Keratinocyte (primary cell): ENCODE data around the gene PPP1R12C. TPM values are rescaled to one million over a fixed set of nuclear protein-coding genes. Genes with fewer than 3 reads are reported as not detected.

Experiments used
- DNase-seq: peaks from one replicate; pipeline ENCODE4 v3.0.0-alpha.2; 2011; ENCODE audit warnings: low read depth, missing footprints, low spot score
- FAIRE-seq: peaks from 2 replicates; lab custom pipeline; 2011; peaks lifted over from hg19 to GRCh38; lab: Jason Lieb, UNC
- H2AFZ ChIP-seq: 2 replicates; pipeline ENCODE4 v1.6.0; 2012; ENCODE audit warnings: low read length, control low read depth, inconsistent platforms; ENCODE audit not compliant: control insufficient read depth
- H3K27ac ChIP-seq: 2 replicates; pipeline ENCODE4 v1.5.1; 2011; ENCODE audit warnings: low read length; ENCODE audit not compliant: control insufficient read depth, insufficient read depth
- H3K27me3 ChIP-seq: 3 replicates; pipeline ENCODE4 v1.6.0; 2011; ENCODE audit warnings: low read length; ENCODE audit not compliant: control insufficient read depth, insufficient read depth; ENCODE audit errors: extremely low read depth
- H3K36me3 ChIP-seq, 2 experiments: 2 replicates in 1 of 2; 3 replicates in 1 of 2; pipeline ENCODE4 v1.5.1; 2011; ENCODE audit warnings: low read length in 2 of 2, mild to moderate bottlenecking in 1 of 2; ENCODE audit not compliant: control insufficient read depth in 2 of 2, insufficient read depth in 2 of 2; ENCODE audit errors: extremely low read depth in 1 of 2
- H3K4me1 ChIP-seq: 3 replicates; pipeline ENCODE4 v1.5.1; 2011; ENCODE audit warnings: low read length; ENCODE audit not compliant: control insufficient read depth, insufficient read depth; ENCODE audit errors: extremely low read depth
- H3K4me2 ChIP-seq: 3 replicates; pipeline ENCODE4 v1.6.0; 2011; ENCODE audit warnings: low read depth, low read length; ENCODE audit not compliant: control insufficient read depth, insufficient read depth; ENCODE audit errors: extremely low read depth
- H3K4me3 ChIP-seq, 3 experiments: fragments of 200-600 bp in 1 of 3; sonication (generic) in 1 of 3; 2 replicates in 2 of 3; 3 replicates in 1 of 3; pipeline ENCODE4 v1.5.1; 2011 to 2016; ENCODE audit warnings: low read length in 3 of 3, mild to moderate bottlenecking in 3 of 3, control low read depth in 2 of 3, inconsistent platforms in 1 of 3, low read depth in 1 of 3, mixed read lengths in 1 of 3, mixed run types in 1 of 3, moderate library complexity in 1 of 3; ENCODE audit not compliant: control insufficient read depth in 2 of 3, insufficient read depth in 2 of 3; ENCODE audit errors: extremely low read depth in 1 of 3
- H3K79me2 ChIP-seq: 2 replicates; pipeline ENCODE4 v1.6.0; 2012; ENCODE audit warnings: low read length; ENCODE audit not compliant: control insufficient read depth, insufficient read depth
- H3K9ac ChIP-seq: 3 replicates; pipeline ENCODE4 v1.6.0; 2011; ENCODE audit warnings: low read length; ENCODE audit not compliant: control insufficient read depth, insufficient read depth; ENCODE audit errors: extremely low read depth
- H3K9me1 ChIP-seq: 3 replicates; pipeline ENCODE4 v1.6.0; 2011; ENCODE audit warnings: low read length; ENCODE audit not compliant: control insufficient read depth, insufficient read depth; ENCODE audit errors: extremely low read depth
- H3K9me3 ChIP-seq: 2 replicates; pipeline ENCODE4 v1.5.1; 2012; ENCODE audit warnings: low read depth, low read length; ENCODE audit not compliant: control insufficient read depth
- H4K20me1 ChIP-seq: 3 replicates; pipeline ENCODE4 v1.6.0; 2011; ENCODE audit warnings: low read length; ENCODE audit not compliant: control insufficient read depth, insufficient read depth; ENCODE audit errors: extremely low read depth
- EZH2 ChIP-seq: IDR thresholded peaks from one replicate; pipeline ENCODE4 v1.6.1; 2012; ENCODE audit warnings: inconsistent platforms, mild to moderate bottlenecking, low read length, moderate library complexity
- dilution Hi-C: fragments of 300-500 bp; cut with MboI; formaldehyde crosslinking; loops from one replicate; pipeline ENCODE4 v1.7.0; 2020; ENCODE audit warnings: low sequenced_read_pairs; ENCODE audit not compliant: extremely low pct_ligation_motif_present
- polyA plus RNA-seq, 5 experiments: library from polyadenylated mRNA; depleted of rRNA in 3 of 5; stranded (reverse) in 3 of 5; stranded (forward) in 1 of 5; unstranded in 1 of 5; fragments of >200 nt; gene quantifications; 1 replicate in 1 of 5; 2 replicates in 3 of 5; 3 replicates in 1 of 5; pipeline versions ENCODE4 v1.2.1 to v1.2.3, GENCODE V29; 2011 to 2012; ENCODE audit warnings: missing spikeins in 2 of 5, low read depth in 1 of 5, low replicate concordance in 1 of 5
- TF ChIP-seq, protein P1 (sequence below), 3 experiments: IDR thresholded peaks in 1 of 3; conservative IDR thresholded peaks in 1 of 3; optimal IDR thresholded peaks in 1 of 3; 2 replicates in 2 of 3; 3 replicates in 1 of 3; pipeline versions ENCODE3 to v1.5.1; 2011; ENCODE audit warnings: low read length in 3 of 3, mild to moderate bottlenecking in 3 of 3, moderate library complexity in 2 of 3, control low read depth in 1 of 3, inconsistent platforms in 1 of 3; ENCODE audit not compliant: insufficient read depth in 2 of 3; ENCODE audit errors: extremely low read depth in 1 of 3

PPP1R12C gene
- polyA plus RNA-seq, 1 donor (not counting 4 experiments of a cell fraction or from before 2014, with no cell fraction given): 24.7 TPM

DNA sequence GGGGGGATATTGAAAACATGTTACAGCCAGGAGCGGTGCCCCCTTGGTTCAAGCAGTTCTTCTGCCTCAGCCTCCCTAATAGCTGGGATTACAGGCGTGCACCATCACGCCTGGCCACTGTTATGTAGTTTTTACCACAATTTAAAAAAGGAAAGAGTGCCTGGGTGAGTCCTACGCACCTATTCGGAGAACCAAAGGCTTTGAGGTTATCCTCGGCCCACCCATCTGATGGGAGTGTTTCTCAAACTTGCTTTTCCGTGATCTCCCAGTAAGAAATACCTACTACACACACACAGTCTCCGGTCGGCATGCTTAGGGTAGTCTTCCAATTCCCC, 75.1 kb downstream of the PPP1R12C start:
- no peak for FAIRE-seq
- DNase-seq: no peak
- H3K4me2 ChIP-seq: no peak overlapping the region
- no peak overlapping the region for H3K9ac ChIP-seq
- H3K36me3 ChIP-seq: peaks cover 7 to 14% of the 10 kb centered on the region in 2 experiments
- H3K4me3 ChIP-seq: no peak overlapping the region
- H3K9me1 ChIP-seq: no peaks in the 10 kb centered on the region
- H3K4me1 ChIP-seq: no peaks in the 10 kb centered on the region
- H3K27ac ChIP-seq: no peak overlapping the region
- no peaks in the 10 kb centered on the region for H3K9me3 ChIP-seq
- no peak overlapping the region for H2AFZ ChIP-seq
- dilution Hi-C loops: no loop called here
- no peaks in the 10 kb centered on the region for H3K79me2 ChIP-seq
- TF ChIP-seq, protein P1, sequence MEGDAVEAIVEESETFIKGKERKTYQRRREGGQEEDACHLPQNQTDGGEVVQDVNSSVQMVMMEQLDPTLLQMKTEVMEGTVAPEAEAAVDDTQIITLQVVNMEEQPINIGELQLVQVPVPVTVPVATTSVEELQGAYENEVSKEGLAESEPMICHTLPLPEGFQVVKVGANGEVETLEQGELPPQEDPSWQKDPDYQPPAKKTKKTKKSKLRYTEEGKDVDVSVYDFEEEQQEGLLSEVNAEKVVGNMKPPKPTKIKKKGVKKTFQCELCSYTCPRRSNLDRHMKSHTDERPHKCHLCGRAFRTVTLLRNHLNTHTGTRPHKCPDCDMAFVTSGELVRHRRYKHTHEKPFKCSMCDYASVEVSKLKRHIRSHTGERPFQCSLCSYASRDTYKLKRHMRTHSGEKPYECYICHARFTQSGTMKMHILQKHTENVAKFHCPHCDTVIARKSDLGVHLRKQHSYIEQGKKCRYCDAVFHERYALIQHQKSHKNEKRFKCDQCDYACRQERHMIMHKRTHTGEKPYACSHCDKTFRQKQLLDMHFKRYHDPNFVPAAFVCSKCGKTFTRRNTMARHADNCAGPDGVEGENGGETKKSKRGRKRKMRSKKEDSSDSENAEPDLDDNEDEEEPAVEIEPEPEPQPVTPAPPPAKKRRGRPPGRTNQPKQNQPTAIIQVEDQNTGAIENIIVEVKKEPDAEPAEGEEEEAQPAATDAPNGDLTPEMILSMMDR (optimal IDR thresholded peaks at IDR 0.05 in 1 of 3, IDR thresholded peaks at IDR 0.05 in 1 of 3, conservative IDR thresholded peaks at IDR 0.05 in 1 of 3; ENCODE audit: extremely low read depth in 1 of 3, insufficient read depth in 2 of 3, low read length in 3 of 3): no peak
- no peak for TF ChIP-seq EZH2
- no peaks in the 10 kb centered on the region for H3K27me3 ChIP-seq
- H4K20me1 ChIP-seq: no peaks in the 10 kb centered on the region

DNA sequence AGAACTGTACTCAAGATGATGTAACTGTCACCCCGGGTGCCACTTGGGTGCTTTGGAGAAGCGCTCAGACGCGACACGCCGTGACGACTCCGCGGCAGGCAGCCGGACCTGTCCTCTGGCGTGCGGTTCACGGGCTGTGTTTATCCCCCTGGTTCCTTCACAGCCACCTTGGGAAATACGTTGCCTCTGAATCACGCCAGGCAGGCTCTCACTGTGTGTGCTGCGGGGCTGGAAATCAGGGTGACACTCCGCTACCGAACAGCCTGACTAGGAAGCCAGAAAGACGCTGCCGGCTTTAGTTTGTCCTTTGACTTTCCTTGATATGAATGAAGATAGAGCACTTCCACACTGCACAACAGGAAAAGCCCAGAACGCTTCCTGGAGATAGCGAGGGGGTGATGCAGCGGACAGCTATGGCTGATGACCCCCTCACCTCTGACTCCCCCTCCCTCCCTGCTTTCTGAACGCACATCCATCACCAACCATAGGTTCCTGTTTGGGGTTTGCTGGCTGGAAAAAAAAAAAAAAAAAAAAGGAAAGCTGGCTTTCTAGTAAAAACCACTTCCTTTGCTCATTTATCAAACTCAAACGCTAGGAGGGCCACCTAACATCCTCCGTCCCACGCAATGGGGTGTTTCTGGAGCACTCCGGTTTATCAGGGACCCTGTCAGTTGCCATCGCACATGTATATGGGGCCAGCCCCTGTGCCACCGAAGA, 75.7 kb downstream of the PPP1R12C start:
- H3K36me3 ChIP-seq: peaks cover 6 to 12% of the 10 kb centered on the region in 2 experiments
- no peak for FAIRE-seq

More for the DNA sequence above, 75.7 kb downstream of the PPP1R12C start:
- dilution Hi-C loops: no loop called here
- no peak overlapping the region for H3K4me3 ChIP-seq
- H3K9me1 ChIP-seq: no peaks in the 10 kb centered on the region
- no peak overlapping the region for H3K27ac ChIP-seq
- H3K4me1 ChIP-seq: no peaks in the 10 kb centered on the region
- no peaks in the 10 kb centered on the region for H3K79me2 ChIP-seq
- no peak for DNase-seq
- H3K9ac ChIP-seq: no peak overlapping the region
- H3K27me3 ChIP-seq: no peaks in the 10 kb centered on the region
- H3K9me3 ChIP-seq: no peaks in the 10 kb centered on the region
- no peak overlapping the region for H3K4me2 ChIP-seq
- no peak for TF ChIP-seq EZH2
- TF ChIP-seq, protein P1 (optimal IDR thresholded peaks at IDR 0.05 in 1 of 3, IDR thresholded peaks at IDR 0.05 in 1 of 3, conservative IDR thresholded peaks at IDR 0.05 in 1 of 3; ENCODE audit: extremely low read depth in 1 of 3, insufficient read depth in 2 of 3, low read length in 3 of 3): no peak
- H2AFZ ChIP-seq: no peak overlapping the region
- H4K20me1 ChIP-seq: no peaks in the 10 kb centered on the region
